ENCODE measurements around the gene SLC7A5. TPM values are rescaled to one million over a fixed set of nuclear protein-coding genes. Genes with fewer than 3 reads are reported as not detected.

Gene SLC7A5
- total RNA-seq, 2 donors from 2014 or later = 3.3 to 232 TPM

- no peaks in the 10 kb centered on the region for H3K27me3 ChIP-seq (replicated peaks; ENCODE audit: insufficient read depth)
- H3K4me1 ChIP-seq (replicated peaks) = no peaks in the 10 kb centered on the region
- intact Hi-C loops (cut with DNase I) = no loop called here
- no peak overlapping the region for H3K4me3 ChIP-seq
- TF ChIP-seq CTCF (IDR thresholded peaks at IDR 0.05) (no peak), POLR2A (IDR thresholded peaks at IDR 0.05) (no peak), POLR2AphosphoS5 (IDR thresholded peaks at IDR 0.05) (no peak)
- H3K27ac ChIP-seq = no peak overlapping the region
- no peak for DNase-seq (ENCODE audit: low spot score)
- no peaks in the 10 kb centered on the region for H3K9me3 ChIP-seq
- 92% methylated on average over 20 of the region's 25 CpGs for WGBS
- H3K36me3 ChIP-seq = no peaks in the 10 kb centered on the region
Observed at GRCh38 chr16:87846705-87847466, 22.4 kb downstream of the SLC7A5 start.

- intact Hi-C loops (cut with DNase I) = no loop called here
- Histone ChIP-seq H3K4me1 (replicated peaks) (no peaks in the 10 kb centered on the region), H3K9me3 (no peaks in the 10 kb centered on the region), H3K27me3 (replicated peaks; ENCODE audit: insufficient read depth) (no peaks in the 10 kb centered on the region), H3K27ac (no peak overlapping the region), H3K36me3 (no peaks in the 10 kb centered on the region), H3K4me3 (no peak overlapping the region)
- DNase-seq (ENCODE audit: low spot score) = no peak
- WGBS = 86% methylated on average over 26 of the region's 31 CpGs
- TF ChIP-seq POLR2AphosphoS5 (IDR thresholded peaks at IDR 0.05) (no peak), POLR2A (IDR thresholded peaks at IDR 0.05) (no peak)
Observed at GRCh38 chr16:87845807-87846619, 23.3 kb downstream of the SLC7A5 start.

- intact Hi-C loops (cut with DNase I) = no loop called here
- Histone ChIP-seq H3K27ac (no peak overlapping the region), H3K36me3 (no peaks in the 10 kb centered on the region), H3K4me1 (replicated peaks) (no peaks in the 10 kb centered on the region), H3K4me3 (no peak overlapping the region), H3K27me3 (replicated peaks; ENCODE audit: insufficient read depth) (no peaks in the 10 kb centered on the region), H3K9me3 (no peaks in the 10 kb centered on the region)
- no peak for DNase-seq (ENCODE audit: low spot score)
- 95% methylated on average over 13 of the region's 13 CpGs for WGBS
- TF ChIP-seq POLR2AphosphoS5 (IDR thresholded peaks at IDR 0.05) (no peak), CTCF (IDR thresholded peaks at IDR 0.05) (no peak), POLR2A (IDR thresholded peaks at IDR 0.05) (no peak)
Observed at GRCh38 chr16:87845213-87845612, 24.1 kb downstream of the SLC7A5 start.

- Histone ChIP-seq H3K9me3 (no peaks in the 10 kb centered on the region), H3K4me1 (replicated peaks) (no peaks in the 10 kb centered on the region), H3K27ac (no peak overlapping the region), H3K27me3 (replicated peaks; ENCODE audit: insufficient read depth) (no peaks in the 10 kb centered on the region), H3K36me3 (no peaks in the 10 kb centered on the region), H3K4me3 (no peak overlapping the region)
- no peak for DNase-seq (ENCODE audit: low spot score)
- WGBS = 96% methylated on average over 13 of the region's 13 CpGs
- no peak for TF ChIP-seq POLR2A (IDR thresholded peaks at IDR 0.05)
- no peak for TF ChIP-seq CTCF (IDR thresholded peaks at IDR 0.05)
- TF ChIP-seq POLR2AphosphoS5 (IDR thresholded peaks at IDR 0.05) = no peak
- intact Hi-C loops (cut with DNase I) = no loop called here
Observed at GRCh38 chr16:87844809-87845208, 24.5 kb downstream of the SLC7A5 start.

- H3K4me3 ChIP-seq = no peak overlapping the region
- no peaks in the 10 kb centered on the region for H3K4me1 ChIP-seq (replicated peaks)
- no peak for DNase-seq (ENCODE audit: low spot score)
- H3K27ac ChIP-seq = no peak overlapping the region
- 81% methylated on average over 29 of the region's 30 CpGs for WGBS
- intact Hi-C loops (cut with DNase I) = no loop called here
- TF ChIP-seq CTCF (IDR thresholded peaks at IDR 0.05) (no peak), POLR2A (IDR thresholded peaks at IDR 0.05) (no peak), POLR2AphosphoS5 (IDR thresholded peaks at IDR 0.05) (no peak)
- H3K9me3 ChIP-seq = no peaks in the 10 kb centered on the region
- no peaks in the 10 kb centered on the region for H3K27me3 ChIP-seq (replicated peaks; ENCODE audit: insufficient read depth)
- no peaks in the 10 kb centered on the region for H3K36me3 ChIP-seq
Observed at GRCh38 chr16:87844120-87844733, 25.1 kb downstream of the SLC7A5 start.

All from prostate gland (tissue), 2 donors.